HL-60 (cell line): ENCODE data around the gene UBXN7.
A peak's percentile ranks its signal among the peaks of the same experiment; 100 is the strongest.

Experiments
- DNase-seq, 2 experiments: peaks; one replicate each; pipeline ENCODE4 v3.0.0-alpha.2; 2010 to 2020; ENCODE audit warnings: low read depth in 1 of 2, low spot score in 1 of 2
- H3K27ac ChIP-seq: fragments of 250-450 bp; sonication (Bioruptor Pico); replicated peaks from 2 replicates; pipeline ENCODE4 v1.5.1; 2020; ENCODE audit warnings: mild to moderate bottlenecking, moderate library complexity
- H3K27me3 ChIP-seq: fragments of 250-450 bp; sonication (Bioruptor Pico); 2 replicates; pipeline ENCODE4 v1.5.1; 2021; ENCODE audit warnings: mild to moderate bottlenecking, moderate library complexity; ENCODE audit not compliant: insufficient read depth, poor library complexity, severe bottlenecking
- H3K4me3 ChIP-seq: replicated peaks from 2 replicates; pipeline ENCODE4 v1.5.1; 2011; ENCODE audit warnings: mild to moderate bottlenecking, control low read depth, low read length; ENCODE audit not compliant: insufficient read depth
- CTCF ChIP-seq: IDR thresholded peaks from one replicate; pipeline ENCODE4 v1.5.1; 2011; ENCODE audit warnings: low read length, control low read depth, inconsistent platforms; ENCODE audit not compliant: insufficient read depth
- GABPA ChIP-seq: IDR thresholded peaks from 2 replicates; pipeline ENCODE4 v1.6.1; 2012; ENCODE audit warnings: low read depth
- POLR2AphosphoS5 ChIP-seq: IDR thresholded peaks from 2 replicates; pipeline ENCODE4 v1.6.1; 2012; ENCODE audit warnings: low read depth
- REST ChIP-seq: IDR thresholded peaks from 2 replicates; pipeline ENCODE4 v1.6.1; 2012; ENCODE audit warnings: low read depth; ENCODE audit not compliant: insufficient replicate concordance
- SPI1 ChIP-seq: IDR thresholded peaks from 2 replicates; pipeline ENCODE4 v1.6.1; 2012; ENCODE audit warnings: low read depth, mild to moderate bottlenecking, borderline replicate concordance

The UBXN7 gene

DNA sequence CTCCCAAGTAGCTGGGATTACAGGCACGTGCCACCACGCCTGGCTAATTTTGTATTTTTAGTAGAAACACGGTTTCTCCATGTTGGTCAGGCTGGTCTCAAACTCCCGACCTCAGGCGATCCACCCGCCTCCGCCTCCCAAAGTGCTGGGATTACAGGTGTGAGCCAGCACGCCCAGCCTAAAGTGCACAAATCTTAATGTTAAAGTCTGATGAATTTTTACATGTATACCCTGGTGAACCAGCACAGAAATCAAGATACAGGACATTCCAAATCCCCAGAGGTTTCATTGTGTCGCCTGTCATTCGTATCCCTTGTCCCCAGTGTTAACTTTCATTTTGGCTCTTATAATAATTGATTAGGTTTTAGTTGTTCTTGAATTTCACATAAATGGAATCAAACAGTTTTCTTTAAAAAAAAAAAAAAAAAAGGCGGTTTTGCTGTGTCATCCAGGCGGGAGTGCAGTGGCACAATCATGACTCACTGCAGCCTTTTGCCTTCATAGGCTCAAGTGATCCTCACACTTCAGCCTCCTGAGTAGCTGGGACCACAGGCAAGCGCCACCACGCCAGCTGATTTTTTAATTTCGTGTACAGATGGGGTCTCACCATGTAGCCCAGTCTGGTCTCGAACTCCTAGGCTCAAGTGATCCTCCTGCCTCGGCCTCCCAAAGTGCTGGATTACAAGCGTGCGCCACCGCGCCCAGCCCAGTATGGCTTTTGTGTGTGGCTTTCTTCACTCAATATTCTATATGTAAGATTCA, 92.6 kb downstream of the UBXN7 start:
- TF ChIP-seq SPI1 = no peak
- no peak for TF ChIP-seq REST
- TF ChIP-seq POLR2AphosphoS5 = no peak
- TF ChIP-seq CTCF = no peak
- TF ChIP-seq GABPA = no peak
- Histone ChIP-seq H3K4me3 (no peak overlapping the region), H3K27me3 (no peaks in the 10 kb centered on the region), H3K27ac (no peak overlapping the region; the same call in 1 of the 2 replicates)
- DNase-seq = peak; percentile 38 to 55

- TF ChIP-seq SPI1 = no peak
- no peak for TF ChIP-seq CTCF
- no peak for TF ChIP-seq GABPA
- no peak for TF ChIP-seq POLR2AphosphoS5
- no peak for TF ChIP-seq REST
- DNase-seq = no peak
- no peak overlapping the region for H3K27ac ChIP-seq
- no peaks in the 10 kb centered on the region for H3K27me3 ChIP-seq
- H3K4me3 ChIP-seq = no peak overlapping the region
Measured at GRCh38 chr3:196339044-196339443, 93.2 kb downstream of the UBXN7 start.

DNA sequence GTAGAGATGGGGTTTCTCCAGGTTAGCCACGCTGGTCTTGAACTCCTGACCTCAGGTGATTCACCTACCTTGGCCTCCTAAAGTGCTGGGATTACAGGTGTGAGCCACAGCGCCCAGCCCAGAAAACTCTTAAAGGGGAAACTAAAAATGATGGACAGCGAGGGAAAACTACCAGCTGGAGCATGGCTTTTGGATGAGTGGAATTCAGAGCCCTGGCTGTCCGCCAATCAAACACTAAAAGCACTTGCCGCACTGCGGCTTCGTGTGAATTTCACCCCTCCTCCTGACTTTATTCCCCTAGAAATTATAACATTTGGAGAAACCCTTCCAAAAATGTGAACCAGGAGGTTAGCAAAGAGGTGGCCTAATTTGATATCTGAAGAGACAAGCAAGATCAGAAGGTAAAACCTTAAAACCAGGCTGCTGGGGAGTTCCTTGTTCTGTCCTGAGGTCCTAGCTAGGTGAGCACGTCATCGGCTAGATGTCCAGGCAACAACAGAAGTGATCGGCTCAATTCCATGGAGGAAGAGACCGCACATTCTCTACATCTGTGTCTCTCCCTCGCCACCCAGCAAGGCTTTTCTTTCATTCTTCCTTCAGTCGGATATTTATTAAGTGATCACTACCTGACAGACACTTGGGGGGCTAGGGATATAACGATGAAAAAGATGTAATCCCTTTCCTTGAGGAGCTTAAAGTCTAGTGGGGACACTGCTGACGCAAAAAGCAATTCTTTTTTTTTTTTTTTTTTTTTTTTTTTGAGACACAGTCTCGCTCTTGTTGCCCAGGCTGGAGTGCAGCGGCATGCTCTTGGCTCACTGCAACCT, 95.7 kb downstream of the UBXN7 start:
- TF ChIP-seq POLR2AphosphoS5 (no peak), REST (no peak), GABPA (no peak), CTCF (no peak), SPI1 (no peak)
- H3K27ac ChIP-seq = no peak overlapping the region
- DNase-seq = no peak
- H3K27me3 ChIP-seq = no peaks in the 10 kb centered on the region
- H3K4me3 ChIP-seq = no peak overlapping the region
